Measurements from ENCODE around the gene SDHB. TPM values are rescaled to one million over a fixed set of nuclear protein-coding genes. Genes with fewer than 3 reads are reported as not detected.

SDHB gene
- total RNA-seq, 6 donors from 2014 or later: 37.7 to 98.7 (median 74.8) TPM

DNA sequence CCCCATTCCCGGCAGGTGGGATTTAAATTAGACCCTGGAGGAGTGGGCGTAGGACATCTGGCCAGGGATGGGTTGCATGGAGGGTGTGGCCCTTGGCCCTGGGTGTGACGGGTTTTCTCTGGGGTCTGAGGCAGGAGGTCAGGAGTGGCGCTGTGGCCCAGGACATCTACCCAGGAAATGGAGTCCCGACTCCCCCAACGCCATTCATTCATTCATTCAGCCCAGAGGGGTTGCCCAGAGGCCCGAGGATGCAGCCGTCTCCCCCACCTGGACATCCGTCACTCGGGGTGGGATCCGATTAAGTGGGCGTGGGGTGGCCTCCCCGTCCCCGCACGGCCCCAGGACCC lies 42.8 kb downstream of the SDHB start:
- no peak for TF ChIP-seq POLR2AphosphoS5 (IDR thresholded peaks at IDR 0.05)
- Histone ChIP-seq H3K9me3 (no peaks in the 10 kb centered on the region), H3K27me3 (no peaks in the 10 kb centered on the region), H3K36me3 (no peaks in the 10 kb centered on the region), H3K27ac (peak overlapping the region; percentile 66 to 86 (median 70)), H3K4me1 (peaks cover 22 to 31% (median 27%) of the 10 kb centered on the region in 4 donors), H3K4me3 (peak overlapping the region; percentile 87 to 96 (median 93))
- ATAC-seq (ENCODE audit: low FRiP score in 2 of 2) (no peak), DNase-seq (no peak)
- 0 to 5% methylated on average over 4 to 13 of the region's 15 CpGs for WGBS, 2 donors

DNA sequence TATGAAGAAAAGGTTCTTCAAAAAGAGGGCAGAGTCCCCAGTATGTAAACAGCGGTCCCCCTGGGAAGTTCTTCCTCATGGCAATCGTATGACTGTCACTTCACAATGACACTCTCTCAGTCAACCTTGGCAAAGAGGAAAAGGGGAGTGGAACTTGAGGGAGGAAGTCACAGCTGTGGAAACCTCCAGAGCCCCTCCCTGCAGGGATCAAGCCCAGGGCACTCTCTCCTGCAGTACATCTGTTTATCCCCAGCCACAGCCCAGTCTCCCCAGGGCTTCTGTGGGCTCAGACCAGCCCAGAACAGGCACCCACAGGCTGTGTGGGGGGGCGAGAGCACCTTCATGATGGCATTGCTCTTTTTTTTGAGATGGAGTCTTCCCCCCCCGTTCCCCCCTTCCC lies 44.1 kb downstream of the SDHB start:
- H3K4me3 ChIP-seq: no peak overlapping the region
- DNase-seq (peak in 1 of 2 donors; percentile 32), ATAC-seq (ENCODE audit: low FRiP score in 2 of 2) (peak in 1 of 2 donors; percentile 35)
- H3K9me3 ChIP-seq: no peaks in the 10 kb centered on the region
- 16 to 51% methylated on average over 3 of the region's 4 CpGs for WGBS, 2 donors
- H3K36me3 ChIP-seq: peaks cover under 1 to 13% (median 12%) of the 10 kb centered on the region in 4 donors
- peaks cover 22 to 31% (median 27%) of the 10 kb centered on the region in 4 donors for H3K4me1 ChIP-seq
- TF ChIP-seq EP300 (IDR thresholded peaks at IDR 0.05): no peak
- no peak for TF ChIP-seq POLR2A (IDR thresholded peaks at IDR 0.05)
- no peak for TF ChIP-seq POLR2AphosphoS5 (IDR thresholded peaks at IDR 0.05)
- TF ChIP-seq, protein P1, sequence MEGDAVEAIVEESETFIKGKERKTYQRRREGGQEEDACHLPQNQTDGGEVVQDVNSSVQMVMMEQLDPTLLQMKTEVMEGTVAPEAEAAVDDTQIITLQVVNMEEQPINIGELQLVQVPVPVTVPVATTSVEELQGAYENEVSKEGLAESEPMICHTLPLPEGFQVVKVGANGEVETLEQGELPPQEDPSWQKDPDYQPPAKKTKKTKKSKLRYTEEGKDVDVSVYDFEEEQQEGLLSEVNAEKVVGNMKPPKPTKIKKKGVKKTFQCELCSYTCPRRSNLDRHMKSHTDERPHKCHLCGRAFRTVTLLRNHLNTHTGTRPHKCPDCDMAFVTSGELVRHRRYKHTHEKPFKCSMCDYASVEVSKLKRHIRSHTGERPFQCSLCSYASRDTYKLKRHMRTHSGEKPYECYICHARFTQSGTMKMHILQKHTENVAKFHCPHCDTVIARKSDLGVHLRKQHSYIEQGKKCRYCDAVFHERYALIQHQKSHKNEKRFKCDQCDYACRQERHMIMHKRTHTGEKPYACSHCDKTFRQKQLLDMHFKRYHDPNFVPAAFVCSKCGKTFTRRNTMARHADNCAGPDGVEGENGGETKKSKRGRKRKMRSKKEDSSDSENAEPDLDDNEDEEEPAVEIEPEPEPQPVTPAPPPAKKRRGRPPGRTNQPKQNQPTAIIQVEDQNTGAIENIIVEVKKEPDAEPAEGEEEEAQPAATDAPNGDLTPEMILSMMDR (IDR thresholded peaks at IDR 0.05): no peak
- no peaks in the 10 kb centered on the region for H3K27me3 ChIP-seq
- peak overlapping the region in 3 of 4 donors; percentile 69 to 86 (median 70) for H3K27ac ChIP-seq

DNA sequence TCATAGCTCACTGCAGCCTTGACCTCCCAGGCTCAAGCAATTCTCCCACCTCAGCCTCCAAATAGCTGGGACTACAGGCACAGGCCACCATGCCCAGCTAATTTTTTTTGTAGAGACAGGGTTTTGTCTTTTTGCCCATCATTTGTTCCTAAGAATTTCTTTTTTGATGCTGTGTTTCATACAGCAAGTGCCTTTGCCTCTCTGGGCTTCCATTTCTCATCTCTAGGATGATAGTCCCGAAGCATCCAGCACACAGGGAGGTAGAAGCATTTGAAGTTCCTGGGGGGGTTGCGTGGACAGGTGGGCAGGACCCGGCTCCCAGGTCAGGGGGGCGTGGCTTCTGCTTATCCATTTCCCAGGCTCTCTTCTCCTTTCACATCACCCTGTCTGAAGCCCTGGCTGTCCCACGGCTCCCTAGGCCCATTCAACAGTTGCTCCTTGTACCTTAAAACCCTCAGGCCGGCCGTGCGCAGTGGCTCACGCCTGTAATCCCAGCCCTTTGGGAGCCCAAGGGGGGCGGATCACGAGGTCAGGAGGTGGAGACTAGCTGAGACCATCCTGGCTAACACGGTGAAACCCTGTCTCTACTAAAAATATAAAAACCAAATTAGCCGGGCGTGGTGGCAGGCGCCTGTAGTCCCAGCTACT lies 45.5 kb downstream of the SDHB start:
- H3K4me3 ChIP-seq: no peak overlapping the region
- H3K36me3 ChIP-seq: peaks cover 11 to 27% (median 23%) of the 10 kb centered on the region in 4 donors
- H3K27me3 ChIP-seq: no peaks in the 10 kb centered on the region
- H3K4me1 ChIP-seq: peaks cover 22 to 31% (median 27%) of the 10 kb centered on the region in 4 donors
- DNase-seq: no peak
- ATAC-seq (ENCODE audit: low FRiP score in 2 of 2): no peak
- H3K27ac ChIP-seq: no peak overlapping the region
- TF ChIP-seq POLR2AphosphoS5 (IDR thresholded peaks at IDR 0.05) (no peak), EP300 (IDR thresholded peaks at IDR 0.05) (no peak), POLR2A (IDR thresholded peaks at IDR 0.05) (no peak)
- TF ChIP-seq, protein P1 (IDR thresholded peaks at IDR 0.05): no peak
- WGBS, 2 donors: 94 to 96% methylated on average over 15 of the region's 15 CpGs
- H3K9me3 ChIP-seq: no peaks in the 10 kb centered on the region

DNA sequence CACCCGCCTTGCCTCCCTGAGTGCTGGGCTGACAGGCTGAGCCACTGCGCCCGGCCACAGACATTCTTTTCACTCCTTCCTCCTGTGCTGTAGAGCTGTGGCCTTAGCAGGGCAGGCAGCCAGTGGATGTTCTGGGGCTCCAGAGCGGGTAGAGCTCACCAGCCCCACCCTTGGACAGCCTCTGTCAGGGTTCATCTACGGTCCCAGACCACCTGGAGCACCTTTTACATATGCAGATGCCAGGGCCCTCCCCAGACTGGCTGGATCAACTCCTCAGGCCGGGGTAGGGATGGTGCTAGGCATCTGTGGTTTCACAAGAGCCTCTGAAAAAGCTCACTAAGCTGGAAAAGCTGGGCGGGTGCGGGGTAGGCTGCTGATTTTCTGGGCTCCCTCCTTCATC lies 46.7 kb downstream of the SDHB start:
- Histone ChIP-seq H3K9me3 (no peaks in the 10 kb centered on the region), H3K4me1 (peaks cover 20 to 29% (median 24%) of the 10 kb centered on the region in 4 donors), H3K4me3 (no peak overlapping the region), H3K27ac (no peak overlapping the region), H3K27me3 (no peaks in the 10 kb centered on the region), H3K36me3 (peaks cover 11 to 39% (median 33%) of the 10 kb centered on the region in 4 donors)
- ATAC-seq (ENCODE audit: low FRiP score in 2 of 2) (no peak), DNase-seq (no peak)
- 94 to 96% methylated on average over 8 of the region's 8 CpGs for WGBS, 2 donors
- TF ChIP-seq POLR2AphosphoS5 (IDR thresholded peaks at IDR 0.05): no peak

DNA sequence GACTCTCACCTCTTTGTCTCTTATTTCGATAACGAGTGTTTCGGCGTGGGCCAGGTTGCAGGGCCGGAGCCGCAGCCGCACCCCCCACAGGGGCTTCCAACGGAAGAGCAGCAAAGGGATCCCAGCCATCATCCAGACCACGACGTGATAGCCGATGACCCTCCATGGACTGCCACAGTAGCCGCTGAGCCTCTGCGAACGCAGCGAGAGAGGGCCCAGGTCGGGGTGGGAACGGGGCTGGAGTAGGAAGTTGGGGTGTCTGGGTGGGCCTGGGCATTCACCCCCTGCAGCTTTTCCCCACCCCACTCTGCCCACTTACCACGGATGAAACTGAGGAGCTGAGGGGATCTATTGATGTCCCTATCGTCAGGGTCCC lies 48.5 kb downstream of the SDHB start:
- WGBS, 2 donors: 94 to 95% methylated on average over 19 of the region's 19 CpGs
- TF ChIP-seq POLR2AphosphoS5 (IDR thresholded peaks at IDR 0.05) (no peak), EP300 (IDR thresholded peaks at IDR 0.05) (no peak), POLR2A (IDR thresholded peaks at IDR 0.05) (no peak)
- TF ChIP-seq, protein P1 (IDR thresholded peaks at IDR 0.05): no peak
- DNase-seq: peak in 1 of 2 donors; percentile 70
- no peak overlapping the region for H3K4me3 ChIP-seq
- no peak for ATAC-seq (ENCODE audit: low FRiP score in 2 of 2)
- no peaks in the 10 kb centered on the region for H3K27me3 ChIP-seq
- no peak overlapping the region for H3K27ac ChIP-seq
- H3K4me1 ChIP-seq: peaks cover 10 to 15% (median 11%) of the 10 kb centered on the region in 4 donors
- peaks cover 15 to 57% (median 45%) of the 10 kb centered on the region in 4 donors for H3K36me3 ChIP-seq
- no peaks in the 10 kb centered on the region for H3K9me3 ChIP-seq

All from upper lobe of left lung (tissue), 6 donors.